Loucy (cell line): ENCODE data around the gene FAM72D.
"Not testable (repeated sequence)": the region's sequence is repeated elsewhere in the genome, so short reads cannot be mapped to it uniquely, and the experiment has no call there.

ENCODE experiments used
- EZH2phosphoT487 ChIP-seq: fragments of 200-600 bp; IDR thresholded peaks from 2 replicates; pipeline ENCODE4 v1.6.1; 2018; ENCODE audit warnings: antibody characterized with exemption, mild to moderate bottlenecking, moderate library complexity, borderline replicate concordance
- TF ChIP-seq, protein P1 (sequence below): fragments of 200-600 bp; sonication (generic); conservative IDR thresholded peaks from 2 replicates; pipeline ENCODE4 v1.5.1; 2014; ENCODE audit warnings: mild to moderate bottlenecking, antibody characterized with exemption, low read length

DNA sequence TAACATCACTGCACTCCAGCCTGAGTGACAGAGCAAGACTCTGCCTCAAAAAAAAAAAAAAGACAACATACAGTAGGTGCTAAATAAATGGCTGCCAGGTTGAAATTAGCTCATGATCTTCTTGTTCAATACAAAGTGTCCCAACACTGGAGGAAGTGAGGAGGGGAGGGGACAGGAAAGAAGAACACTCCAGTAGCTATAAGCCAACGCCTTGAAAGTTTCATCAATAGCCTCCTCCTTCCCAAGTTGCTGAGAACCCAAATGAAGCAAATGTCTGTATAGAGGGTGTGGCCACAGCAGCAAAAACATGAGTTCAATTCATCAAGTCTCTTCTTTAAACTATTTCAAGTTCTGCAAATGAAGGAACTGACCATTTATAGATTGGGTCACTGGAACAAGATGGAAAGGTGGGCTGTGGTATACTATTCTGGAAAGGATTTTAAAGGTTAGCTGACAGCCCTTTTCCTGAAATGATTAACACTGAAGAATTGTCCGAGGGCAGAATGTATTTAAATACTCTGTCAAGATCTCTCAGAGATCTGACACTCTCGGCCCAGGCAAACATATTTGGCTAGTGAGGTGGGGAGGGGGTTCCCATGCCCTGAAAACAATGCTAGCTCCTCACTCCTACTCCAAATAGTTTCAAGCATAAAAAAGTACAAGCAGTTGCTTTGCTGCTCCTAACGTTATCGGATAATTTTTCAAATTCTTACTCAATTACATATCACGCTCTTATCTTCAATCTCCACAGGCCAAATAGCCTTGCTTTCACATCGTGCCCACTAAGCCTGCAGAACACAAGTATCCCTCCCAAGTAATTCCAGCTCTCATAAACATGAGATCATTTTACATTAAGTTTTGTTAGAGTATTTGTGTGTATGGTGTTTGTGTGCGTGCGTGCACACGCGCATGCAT is 17.6 kb upstream of the FAM72D start:
- not testable (repeated sequence) for TF ChIP-seq EZH2phosphoT487
- TF ChIP-seq, protein P1, sequence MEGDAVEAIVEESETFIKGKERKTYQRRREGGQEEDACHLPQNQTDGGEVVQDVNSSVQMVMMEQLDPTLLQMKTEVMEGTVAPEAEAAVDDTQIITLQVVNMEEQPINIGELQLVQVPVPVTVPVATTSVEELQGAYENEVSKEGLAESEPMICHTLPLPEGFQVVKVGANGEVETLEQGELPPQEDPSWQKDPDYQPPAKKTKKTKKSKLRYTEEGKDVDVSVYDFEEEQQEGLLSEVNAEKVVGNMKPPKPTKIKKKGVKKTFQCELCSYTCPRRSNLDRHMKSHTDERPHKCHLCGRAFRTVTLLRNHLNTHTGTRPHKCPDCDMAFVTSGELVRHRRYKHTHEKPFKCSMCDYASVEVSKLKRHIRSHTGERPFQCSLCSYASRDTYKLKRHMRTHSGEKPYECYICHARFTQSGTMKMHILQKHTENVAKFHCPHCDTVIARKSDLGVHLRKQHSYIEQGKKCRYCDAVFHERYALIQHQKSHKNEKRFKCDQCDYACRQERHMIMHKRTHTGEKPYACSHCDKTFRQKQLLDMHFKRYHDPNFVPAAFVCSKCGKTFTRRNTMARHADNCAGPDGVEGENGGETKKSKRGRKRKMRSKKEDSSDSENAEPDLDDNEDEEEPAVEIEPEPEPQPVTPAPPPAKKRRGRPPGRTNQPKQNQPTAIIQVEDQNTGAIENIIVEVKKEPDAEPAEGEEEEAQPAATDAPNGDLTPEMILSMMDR = not testable (repeated sequence)
